Right lobe of liver (tissue), 6 donors: ENCODE measurements around the gene MSANTD1. TPM values are rescaled to one million over a fixed set of nuclear protein-coding genes. Genes with fewer than 3 reads are reported as not detected.

ENCODE experiments used
- ATAC-seq, 4 donors: fragments of 200-7000 bp; cut with Tn5 transposase; one replicate each; pipeline ENCODE4 v1.9.1; 2020; ENCODE audit warnings: mild to moderate bottlenecking in 4 of 4, moderate library complexity in 4 of 4
- DNase-seq, 3 donors: peaks; one replicate each; pipeline ENCODE4 v3.0.0-alpha.2; 2020
- H3K27ac ChIP-seq, 3 donors: fragments of 200-600 bp; one replicate each; pipeline ENCODE4 v1.8.0; 2022
- H3K27me3 ChIP-seq, 2 donors: fragments of 200-600 bp; one replicate each; pipeline ENCODE4 v1.8.0; 2022
- H3K36me3 ChIP-seq, 4 donors: fragments of 200-600 bp; sonication (generic) in 1 of 4; one replicate each; pipeline versions ENCODE4 v1.5.1 to v1.8.0; 2017 to 2022; ENCODE audit warnings: control low read depth in 1 of 4
- H3K4me1 ChIP-seq, 4 donors: fragments of 200-600 bp; sonication (generic) in 1 of 4; one replicate each; pipeline versions ENCODE4 v1.5.1 to v1.8.0; 2017 to 2022; ENCODE audit warnings: control low read depth in 1 of 4
- H3K4me3 ChIP-seq, 3 donors: fragments of 200-600 bp; one replicate each; pipeline ENCODE4 v1.8.0; 2022
- H3K9me3 ChIP-seq, 4 donors: fragments of 200-600 bp; sonication (generic) in 1 of 4; one replicate each; pipeline versions ENCODE4 v1.5.1 to v1.8.0; 2017 to 2022; ENCODE audit warnings: control low read depth in 1 of 4
- CTCF ChIP-seq, 4 donors: fragments of 200-600 bp in 3 of 4; fragments of 450-650 bp in 1 of 4; IDR thresholded peaks; one replicate each; pipeline versions ENCODE4 v1.5.1 to v1.8.0; 2016 to 2022; ENCODE audit warnings: antibody characterized with exemption in 4 of 4, mild to moderate bottlenecking in 2 of 4
- POLR2A ChIP-seq: fragments of 450-650 bp; IDR thresholded peaks from one replicate; pipeline ENCODE4 v1.6.1; 2017; ENCODE audit warnings: antibody characterized with exemption, mild to moderate bottlenecking
- WGBS: methylation state at CpG from one replicate; pipeline ENCODE4 v1.1.6; 2018; ENCODE audit warnings: low coverage, low lambda C conversion rate; ENCODE audit not compliant: insufficient coverage; ENCODE audit errors: missing lambda C conversion rate; 5-methylcytosine and 5-hydroxymethylcytosine counted together
- intact Hi-C, 2 donors: fragments of 100-400 bp; cut with DNase I; formaldehyde crosslinking; loops; one replicate each; pipeline versions ENCODE4 v1.11.2 to v1.14.1; 2022
- total RNA-seq, 6 experiments: library from RNA; depleted of rRNA in 2 of 6; stranded (reverse); fragments of >200 nt in 2 of 6; fragmentation: NEBNext Ultra II Directional in 3 of 6; extraction: Animal tissue kit (Norgen Biotek cat#: 25700) in 3 of 6; gene quantifications; one replicate each; pipeline versions ENCODE4 v1.1.0 to v1.2.4, GENCODE V29; 2016 to 2023
- donor health status: DM: no; HTN: yes; CAD: no.
- donor health status: DM: no; HTN: no; CAD: no.
- donor health status: DM: no; HTN: no; CAD: no.
- donor health status: DM: no; HTN: yes; CAD: no.
- donor health status: DM: no; HTN: yes; CAD: no.

Gene MSANTD1
- total RNA-seq, 6 experiments from 2014 or later, result 0.46 to 0.84 (median 0.64) TPM; not detected in 1

DNA sequence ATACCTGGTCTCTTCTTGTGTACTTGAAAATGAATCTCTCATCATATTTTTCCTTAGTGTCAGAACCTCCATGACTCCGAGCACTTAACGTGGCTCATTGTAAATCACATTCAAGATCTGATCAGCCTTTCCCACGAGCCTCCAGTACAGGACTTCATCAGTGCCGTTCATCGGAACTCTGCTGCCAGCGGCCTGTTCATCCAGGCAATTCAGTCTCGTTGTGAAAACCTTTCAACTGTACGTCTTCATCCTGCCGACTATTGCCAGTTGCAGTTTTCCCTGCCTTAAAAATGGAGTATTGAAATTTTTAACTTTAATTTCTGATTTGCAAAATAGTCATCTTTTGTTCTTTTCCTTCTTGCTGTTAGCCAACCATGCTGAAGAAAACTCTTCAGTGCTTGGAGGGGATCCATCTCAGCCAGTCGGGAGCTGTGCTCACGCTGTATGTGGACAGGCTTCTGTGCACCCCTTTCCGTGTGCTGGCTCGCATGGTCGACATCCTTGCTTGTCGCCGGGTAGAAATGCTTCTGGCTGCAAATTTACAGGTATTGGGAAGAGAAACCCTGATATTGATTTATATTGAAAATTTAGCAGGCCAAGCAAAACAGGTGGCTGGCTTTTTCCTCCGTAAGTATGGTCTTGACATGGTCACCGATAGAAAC lies 42.4 kb upstream of the MSANTD1 start:
- no peaks in the 10 kb centered on the region for H3K27me3 ChIP-seq
- WGBS, result 84% methylated on average over 16 of the region's 18 CpGs
- no peak for TF ChIP-seq CTCF (IDR thresholded peaks at IDR 0.05)
- TF ChIP-seq POLR2A, result no peak
- H3K9me3 ChIP-seq, result no peaks in the 10 kb centered on the region
- intact Hi-C loops, result no loop called here
- peak overlapping the region; percentile 85 to 96 (median 89) for H3K27ac ChIP-seq
- H3K4me3 ChIP-seq, result no peak overlapping the region
- H3K4me1 ChIP-seq, result peaks cover 0 to 68% (median 26%) of the 10 kb centered on the region in 4 donors
- no peak for ATAC-seq
- peaks cover 0 to 18% (median 2%) of the 10 kb centered on the region in 4 donors for H3K36me3 ChIP-seq
- peak in 1 of 3 donors; percentile 22 for DNase-seq

DNA sequence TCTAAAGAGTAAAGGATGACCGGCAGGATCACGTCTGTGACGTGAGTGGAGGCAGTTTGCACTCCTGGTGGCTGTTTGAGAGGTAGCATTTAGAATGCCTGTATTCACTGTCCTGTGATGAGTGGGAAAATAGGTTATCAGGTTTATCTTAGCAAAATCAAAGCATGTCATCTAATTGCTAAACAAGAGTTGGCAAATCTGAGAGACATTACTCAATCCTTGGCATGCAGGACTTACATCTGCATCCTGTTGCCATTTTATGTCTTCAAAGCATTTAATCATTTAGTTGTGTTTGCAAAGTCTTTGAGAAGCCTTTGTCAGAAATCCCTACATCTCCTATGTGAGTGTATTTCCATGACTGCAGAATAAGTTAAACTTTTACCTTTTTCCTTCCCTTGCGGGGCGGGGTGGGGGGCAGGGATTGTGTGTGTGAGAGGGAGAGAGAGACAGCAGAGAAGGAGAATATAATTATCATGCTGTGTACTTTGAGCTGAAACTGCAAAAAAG lies 41.4 kb upstream of the MSANTD1 start:
- peak; percentile 67 to 72 (median 70) for ATAC-seq
- peak; percentile 34 to 63 (median 43) for TF ChIP-seq CTCF (IDR thresholded peaks at IDR 0.05)
- TF ChIP-seq POLR2A, result peak; percentile 42
- peak in 1 of 3 donors; percentile 64 for DNase-seq

DNA sequence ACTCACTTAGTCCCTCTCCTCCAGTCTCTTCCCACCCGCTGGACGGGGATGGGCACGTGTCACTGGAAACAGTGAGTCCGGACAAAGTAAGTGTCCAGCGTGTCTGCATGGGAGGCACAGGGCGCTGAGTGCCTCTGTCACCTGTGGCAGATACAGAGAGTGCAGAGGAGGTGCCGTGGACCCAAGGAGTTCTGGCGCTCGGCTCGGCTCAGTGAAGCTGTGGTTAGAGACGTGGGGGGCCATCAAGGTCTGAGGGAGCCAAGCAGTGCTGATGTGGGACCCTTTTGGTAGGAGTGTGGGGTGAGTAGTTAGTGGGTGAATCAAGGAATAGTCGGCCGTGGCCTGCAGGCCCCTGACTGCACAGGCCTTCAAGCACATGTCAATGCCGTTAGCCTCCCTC lies 40.1 kb upstream of the MSANTD1 start:
- peaks cover 0 to 40% (median 11%) of the 10 kb centered on the region in 4 donors for H3K36me3 ChIP-seq
- no peaks in the 10 kb centered on the region for H3K9me3 ChIP-seq
- intact Hi-C loops, result no loop called here
- ATAC-seq, result no peak
- peaks cover 0 to 45% (median 19%) of the 10 kb centered on the region in 4 donors for H3K4me1 ChIP-seq
- H3K4me3 ChIP-seq, result no peak overlapping the region
- TF ChIP-seq POLR2A, result no peak
- TF ChIP-seq CTCF (IDR thresholded peaks at IDR 0.05), result no peak
- peak in 1 of 3 donors; percentile 42 for DNase-seq
- H3K27ac ChIP-seq, result peak overlapping the region in 1 of 3 donors; percentile 96
- 93% methylated on average over 10 of the region's 14 CpGs for WGBS
- H3K27me3 ChIP-seq, result no peaks in the 10 kb centered on the region

More for the DNA sequence above, 41.4 kb upstream of the MSANTD1 start:
- peak overlapping the region; percentile 85 to 96 (median 89) for H3K27ac ChIP-seq
- no peak overlapping the region for H3K4me3 ChIP-seq
- H3K4me1 ChIP-seq, result peaks cover 0 to 58% (median 24%) of the 10 kb centered on the region in 4 donors
- H3K27me3 ChIP-seq, result no peaks in the 10 kb centered on the region
- intact Hi-C loops, result no loop called here
- WGBS, result 19% methylated on average over 5 of the region's 5 CpGs
- H3K9me3 ChIP-seq, result no peaks in the 10 kb centered on the region
- H3K36me3 ChIP-seq, result peaks cover 0 to 28% (median 8%) of the 10 kb centered on the region in 4 donors

DNA sequence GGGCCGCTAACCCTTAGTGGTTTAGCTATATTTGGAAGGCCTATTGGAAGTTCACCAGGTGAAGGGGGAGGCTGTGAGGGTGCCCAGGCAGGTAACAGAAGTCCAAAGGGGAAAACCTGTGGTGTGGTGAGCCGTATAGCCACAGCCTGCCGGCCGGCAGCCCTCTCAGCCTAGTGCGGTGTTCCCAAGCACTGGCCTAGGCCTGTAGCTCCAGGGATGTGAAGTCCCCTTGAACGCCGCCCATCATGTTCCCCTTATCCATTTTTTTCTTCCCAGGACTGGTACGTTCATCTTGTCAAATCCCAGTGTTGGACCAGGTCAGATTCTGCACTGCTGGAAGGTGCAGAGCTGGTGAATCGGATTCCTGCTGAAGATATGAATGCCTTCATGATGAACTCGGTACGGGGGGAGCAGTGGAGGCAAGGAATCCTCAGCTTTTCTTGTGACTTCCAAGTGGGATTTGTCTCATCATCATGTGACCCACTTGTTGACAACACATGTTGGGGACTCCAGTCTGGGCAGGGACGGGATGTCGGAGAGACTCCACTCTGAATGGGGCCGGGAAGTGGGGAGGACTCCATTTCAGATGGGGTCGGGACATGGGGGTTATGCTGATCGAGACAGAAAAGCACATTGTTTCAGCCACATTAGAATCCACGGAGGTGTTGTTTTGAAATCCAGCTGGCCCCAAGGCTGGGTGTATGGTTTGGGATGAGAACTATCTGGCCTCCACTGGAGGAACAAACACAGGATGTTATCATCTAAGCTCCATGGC lies 39.2 kb upstream of the MSANTD1 start:
- H3K9me3 ChIP-seq, result no peaks in the 10 kb centered on the region
- no peaks in the 10 kb centered on the region for H3K27me3 ChIP-seq
- no peak overlapping the region for H3K27ac ChIP-seq
- TF ChIP-seq CTCF (IDR thresholded peaks at IDR 0.05) (no peak), POLR2A (no peak)
- ATAC-seq (no peak), DNase-seq (peak in 1 of 3 donors; percentile 33)
- intact Hi-C loops, result no loop called here
- peaks cover 0 to 48% (median 15%) of the 10 kb centered on the region in 4 donors for H3K36me3 ChIP-seq
- WGBS, result 94% methylated on average over 12 of the region's 17 CpGs
- H3K4me1 ChIP-seq, result peaks cover 0 to 36% (median 15%) of the 10 kb centered on the region in 4 donors
- H3K4me3 ChIP-seq, result no peak overlapping the region
